Hepatocyte (in vitro differentiated cells): ENCODE measurements around the gene SNCB. TPM values are rescaled to one million over a fixed set of nuclear protein-coding genes. Genes with fewer than 3 reads are reported as not detected.

Experiments used
- DNase-seq: peaks from one replicate; pipeline ENCODE4 v3.0.0-alpha.2; 2016; ENCODE audit warnings: low spot score
- H2AFZ ChIP-seq: fragments of 200-600 bp; sonication (generic); 2 replicates; pipeline ENCODE4 v1.6.0; 2016; ENCODE audit warnings: antibody characterized with exemption, mild to moderate bottlenecking
- H3K27ac ChIP-seq: fragments of 200-600 bp; sonication (generic); 2 replicates; pipeline ENCODE4 v1.5.1; 2016; ENCODE audit warnings: mild to moderate bottlenecking
- H3K27me3 ChIP-seq: fragments of 200-600 bp; sonication (generic); 2 replicates; pipeline ENCODE4 v1.6.1; 2016
- H3K36me3 ChIP-seq: fragments of 200-600 bp; sonication (generic); replicated peaks from 2 replicates; pipeline ENCODE4 v1.5.1; 2016; ENCODE audit warnings: low read depth; ENCODE audit not compliant: insufficient read depth
- H3K4me1 ChIP-seq: fragments of 200-600 bp; sonication (generic); 2 replicates; pipeline ENCODE4 v1.5.1; 2016; ENCODE audit warnings: mild to moderate bottlenecking, moderate library complexity; ENCODE audit not compliant: insufficient read depth
- H3K4me2 ChIP-seq: fragments of 200-600 bp; sonication (generic); 2 replicates; pipeline ENCODE4 v1.6.0; 2016
- H3K4me3 ChIP-seq: fragments of 200-600 bp; sonication (generic); 2 replicates; pipeline ENCODE4 v1.5.1; 2016; ENCODE audit warnings: mild to moderate bottlenecking
- H3K79me2 ChIP-seq: fragments of 200-600 bp; sonication (generic); 2 replicates; pipeline ENCODE4 v1.6.0; 2017; ENCODE audit warnings: mild to moderate bottlenecking
- H3K9me2 ChIP-seq: fragments of 200-600 bp; sonication (generic); replicated peaks from 2 replicates; pipeline ENCODE4 v1.6.0; 2017; ENCODE audit warnings: mild to moderate bottlenecking; ENCODE audit not compliant: insufficient read depth
- H3K9me3 ChIP-seq: fragments of 200-600 bp; sonication (generic); 2 replicates; pipeline ENCODE4 v1.5.1; 2016; ENCODE audit warnings: low read depth, mild to moderate bottlenecking
- H4K20me1 ChIP-seq: fragments of 200-600 bp; sonication (generic); 2 replicates; pipeline ENCODE4 v1.6.0; 2016; ENCODE audit warnings: mild to moderate bottlenecking; ENCODE audit not compliant: insufficient read depth, poor library complexity, severe bottlenecking
- CTCF ChIP-seq: fragments of 200-600 bp; sonication (generic); IDR thresholded peaks from 2 replicates; pipeline ENCODE4 v1.5.1; 2016; ENCODE audit warnings: antibody characterized with exemption, mild to moderate bottlenecking; ENCODE audit not compliant: poor library complexity
- EZH2 ChIP-seq: fragments of 200-600 bp; sonication (generic); IDR thresholded peaks from 2 replicates; pipeline ENCODE4 v1.6.1; 2016; ENCODE audit warnings: antibody characterized with exemption, mild to moderate bottlenecking, borderline replicate concordance
- EZH2phosphoT487 ChIP-seq: fragments of 200-600 bp; sonication (generic); IDR thresholded peaks from one replicate; pipeline ENCODE4 v1.6.1; 2018; ENCODE audit warnings: antibody characterized with exemption, mild to moderate bottlenecking, low read depth, moderate library complexity; ENCODE audit not compliant: unreplicated experiment, severe bottlenecking
- WGBS: methylation state at CpG from one replicate; pipeline ENCODE4 v1.1.6; 2016; ENCODE audit warnings: low lambda C conversion rate; ENCODE audit errors: missing lambda C conversion rate; 5-methylcytosine and 5-hydroxymethylcytosine counted together
- polyA plus RNA-seq: library from polyadenylated mRNA; unstranded; fragments of >200 nt; fragmentation: Nextera tagmentation; extraction: Ambion mirVana; gene quantifications from 2 replicates; pipeline ENCODE4 v1.2.1, GENCODE V29; 2016
- total RNA-seq: library from RNA; depleted of rRNA; stranded (reverse); fragments of >200 nt; gene quantifications from 2 replicates; pipeline ENCODE4 v1.2.3, GENCODE V29; 2014

SNCB gene
- total and polyA plus RNA-seq, 2 experiments from 2014 or later, result 0.57 TPM; not detected in 1

- H3K4me1 ChIP-seq, result no peaks in the 10 kb centered on the region
- 10% methylated on average over 14 of the region's 34 CpGs for WGBS
- H3K27ac ChIP-seq, result no peak overlapping the region
- H2AFZ ChIP-seq, result no peak overlapping the region
- peaks cover 88% of the 10 kb centered on the region for H3K27me3 ChIP-seq
- H3K36me3 ChIP-seq, result no peaks in the 10 kb centered on the region
- no peak for TF ChIP-seq EZH2phosphoT487
- TF ChIP-seq EZH2, result no peak
- TF ChIP-seq CTCF, result no peak
- no peaks in the 10 kb centered on the region for H3K9me2 ChIP-seq
- peak overlapping the region; percentile 97 for H3K4me2 ChIP-seq
- DNase-seq, result no peak
- no peaks in the 10 kb centered on the region for H3K79me2 ChIP-seq
- H3K4me3 ChIP-seq, result no peak overlapping the region
- H4K20me1 ChIP-seq, result no peaks in the 10 kb centered on the region
- no peaks in the 10 kb centered on the region for H3K9me3 ChIP-seq
Observed at GRCh38 chr5:176629317-176629852, 949 bp downstream of the SNCB start.

GRCh38 chr5:176628406-176629228, 1.7 kb downstream of the SNCB start:
- DNase-seq, result no peak
- Histone ChIP-seq H3K4me1 (no peaks in the 10 kb centered on the region), H4K20me1 (no peaks in the 10 kb centered on the region), H3K27ac (no peak overlapping the region), H3K27me3 (peaks cover 86% of the 10 kb centered on the region), H3K4me2 (no peak overlapping the region), H3K9me2 (no peaks in the 10 kb centered on the region), H3K4me3 (no peak overlapping the region), H3K36me3 (no peaks in the 10 kb centered on the region), H2AFZ (no peak overlapping the region), H3K9me3 (no peaks in the 10 kb centered on the region), H3K79me2 (no peaks in the 10 kb centered on the region)
- no peak for TF ChIP-seq CTCF
- no peak for TF ChIP-seq EZH2phosphoT487
- TF ChIP-seq EZH2, result no peak
- WGBS, result 68% methylated on average over 12 of the region's 13 CpGs

- no peak for TF ChIP-seq EZH2phosphoT487
- no peak for TF ChIP-seq CTCF
- no peak for TF ChIP-seq EZH2
- no peak overlapping the region for H3K4me2 ChIP-seq
- H3K27me3 ChIP-seq, result peaks cover 80% of the 10 kb centered on the region
- H3K4me3 ChIP-seq, result no peak overlapping the region
- H3K36me3 ChIP-seq, result no peaks in the 10 kb centered on the region
- no peaks in the 10 kb centered on the region for H3K79me2 ChIP-seq
- no peak for DNase-seq
- no peaks in the 10 kb centered on the region for H3K9me3 ChIP-seq
- H4K20me1 ChIP-seq, result no peaks in the 10 kb centered on the region
- no peak overlapping the region for H2AFZ ChIP-seq
- no peaks in the 10 kb centered on the region for H3K4me1 ChIP-seq
- WGBS, result 95% methylated on average over 3 of the region's 5 CpGs
- H3K9me2 ChIP-seq, result no peaks in the 10 kb centered on the region
- no peak overlapping the region for H3K27ac ChIP-seq
Observed at GRCh38 chr5:176627582-176627981, 2.8 kb downstream of the SNCB start.
